Prostate gland (tissue), 2 donors: ENCODE measurements around the gene CABLES1.
A peak's percentile ranks its signal among the peaks of the same experiment; 100 is the strongest.

Source experiments
- POLR2A ChIP-seq: fragments of 450-650 bp; IDR thresholded peaks from one replicate; pipeline ENCODE4 v1.6.1; 2016; ENCODE audit warnings: antibody characterized with exemption, mild to moderate bottlenecking
- POLR2AphosphoS5 ChIP-seq: sonication (generic); formaldehyde crosslinking; IDR thresholded peaks from one replicate; pipeline ENCODE4 v1.6.1; 2017; ENCODE audit warnings: antibody characterized with exemption
- TF ChIP-seq, protein P1 (sequence below), 4 experiments: fragments of 200-600 bp in 2 of 4; fragments of 450-650 bp in 2 of 4; sonication (generic) in 2 of 4; IDR thresholded peaks; 1 replicate in 3 of 4; 2 replicates in 1 of 4; pipeline ENCODE4 v1.5.1; 2016 to 2019; ENCODE audit warnings: antibody characterized with exemption in 4 of 4, mild to moderate bottlenecking in 2 of 4, moderate library complexity in 2 of 4

DNA sequence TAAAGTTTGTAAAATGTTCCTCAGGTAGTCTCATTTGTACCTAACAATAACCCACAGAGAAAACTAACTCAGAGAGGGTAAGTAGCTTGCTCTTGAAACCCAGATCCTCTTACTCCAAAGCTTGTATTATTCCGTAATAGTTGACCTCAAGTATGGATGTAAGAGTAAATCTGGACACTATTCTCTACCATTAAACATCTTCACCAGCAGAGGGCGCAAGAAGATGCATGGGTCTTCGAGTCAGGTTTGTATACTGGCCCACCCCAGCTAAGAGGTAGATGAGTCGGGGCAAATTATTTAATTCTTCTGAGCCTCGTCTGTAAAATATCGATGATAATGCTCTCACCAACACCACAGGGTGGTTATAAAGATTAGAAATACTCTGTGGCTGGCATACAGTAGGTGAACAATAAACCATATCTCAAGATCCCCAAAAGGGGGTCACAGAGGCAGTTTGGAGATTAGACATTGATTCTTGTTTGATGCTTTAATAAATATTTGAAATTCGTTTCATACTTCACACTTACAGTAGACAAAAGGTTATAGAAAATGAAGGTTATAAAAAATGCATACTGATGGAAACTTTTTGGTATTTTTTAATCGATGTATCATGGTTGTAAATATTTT, 3.5 kb upstream of the CABLES1 start:
- TF ChIP-seq, protein P1, sequence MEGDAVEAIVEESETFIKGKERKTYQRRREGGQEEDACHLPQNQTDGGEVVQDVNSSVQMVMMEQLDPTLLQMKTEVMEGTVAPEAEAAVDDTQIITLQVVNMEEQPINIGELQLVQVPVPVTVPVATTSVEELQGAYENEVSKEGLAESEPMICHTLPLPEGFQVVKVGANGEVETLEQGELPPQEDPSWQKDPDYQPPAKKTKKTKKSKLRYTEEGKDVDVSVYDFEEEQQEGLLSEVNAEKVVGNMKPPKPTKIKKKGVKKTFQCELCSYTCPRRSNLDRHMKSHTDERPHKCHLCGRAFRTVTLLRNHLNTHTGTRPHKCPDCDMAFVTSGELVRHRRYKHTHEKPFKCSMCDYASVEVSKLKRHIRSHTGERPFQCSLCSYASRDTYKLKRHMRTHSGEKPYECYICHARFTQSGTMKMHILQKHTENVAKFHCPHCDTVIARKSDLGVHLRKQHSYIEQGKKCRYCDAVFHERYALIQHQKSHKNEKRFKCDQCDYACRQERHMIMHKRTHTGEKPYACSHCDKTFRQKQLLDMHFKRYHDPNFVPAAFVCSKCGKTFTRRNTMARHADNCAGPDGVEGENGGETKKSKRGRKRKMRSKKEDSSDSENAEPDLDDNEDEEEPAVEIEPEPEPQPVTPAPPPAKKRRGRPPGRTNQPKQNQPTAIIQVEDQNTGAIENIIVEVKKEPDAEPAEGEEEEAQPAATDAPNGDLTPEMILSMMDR (IDR thresholded peaks at IDR 0.05), result peak; percentile 76 to 86 (median 81)
- TF ChIP-seq POLR2A (no peak), POLR2AphosphoS5 (peak; percentile 22)
